SJSA1 (cell line): Measurements from ENCODE around the gene TMEM232. TPM values are rescaled to one million over a fixed set of nuclear protein-coding genes. Genes with fewer than 3 reads are reported as not detected.
"Not testable (repeated sequence)": the region's sequence is repeated elsewhere in the genome, so short reads cannot be mapped to it uniquely, and the experiment has no call there.

ENCODE experiments used
- DNase-seq, 2 experiments: peaks; one replicate each; pipeline ENCODE4 v3.0.0-alpha.2; 2015 to 2020; ENCODE audit warnings: low spot score in 2 of 2, low read depth in 1 of 2
- H3K27ac ChIP-seq: fragments of 250-450 bp; sonication (Bioruptor Pico); 2 replicates; pipeline ENCODE4 v1.5.1; 2020; ENCODE audit warnings: mild to moderate bottlenecking, moderate library complexity
- H3K27me3 ChIP-seq: fragments of 250-450 bp; sonication (Bioruptor Pico); replicated peaks from 2 replicates; pipeline ENCODE4 v1.5.1; 2020; ENCODE audit warnings: mild to moderate bottlenecking, moderate library complexity
- H3K36me3 ChIP-seq: fragments of 250-450 bp; sonication (Bioruptor Pico); 2 replicates; pipeline ENCODE4 v1.5.1; 2020; ENCODE audit warnings: mild to moderate bottlenecking
- H3K4me1 ChIP-seq: fragments of 250-450 bp; sonication (Bioruptor Pico); replicated peaks from 2 replicates; pipeline ENCODE4 v1.6.1; 2021; ENCODE audit warnings: mild to moderate bottlenecking
- H3K4me3 ChIP-seq: fragments of 250-450 bp; sonication (Bioruptor Pico); 2 replicates; pipeline ENCODE4 v1.5.1; 2020; ENCODE audit warnings: mild to moderate bottlenecking
- H3K9me3 ChIP-seq: fragments of 250-450 bp; sonication (Bioruptor Pico); replicated peaks from 2 replicates; pipeline ENCODE4 v1.5.1; 2020; ENCODE audit warnings: mild to moderate bottlenecking
- total RNA-seq: library from RNA; depleted of rRNA; stranded (reverse); fragments of >200 nt; shearing (Covaris generic); gene quantifications from 2 replicates; pipeline ENCODE4 v1.2.3, GENCODE V29; 2014

Gene TMEM232
- total RNA-seq, 1 experiment from 2014 or later = 2.1 TPM

GRCh38 chr5:110687485-110687884 is 39.0 kb downstream of the TMEM232 start:
- no peak for DNase-seq
- Histone ChIP-seq H3K9me3 (no peaks in the 10 kb centered on the region), H3K27me3 (no peaks in the 10 kb centered on the region), H3K4me3 (no peak overlapping the region), H3K36me3 (no peaks in the 10 kb centered on the region), H3K4me1 (no peaks in the 10 kb centered on the region), H3K27ac (no peak overlapping the region)

- Histone ChIP-seq H3K36me3 (no peaks in the 10 kb centered on the region), H3K27me3 (no peaks in the 10 kb centered on the region), H3K4me1 (no peaks in the 10 kb centered on the region), H3K27ac (no peak overlapping the region), H3K4me3 (no peak overlapping the region), H3K9me3 (no peaks in the 10 kb centered on the region)
- DNase-seq = no peak
These were observed 40.2 kb downstream of the TMEM232 start for GRCh38 chr5:110686270-110686669.

GRCh38 chr5:110681953-110682352 is 44.5 kb downstream of the TMEM232 start:
- DNase-seq = no peak
- Histone ChIP-seq H3K4me3 (no peak overlapping the region), H3K27ac (no peak overlapping the region), H3K36me3 (no peaks in the 10 kb centered on the region), H3K9me3 (no peaks in the 10 kb centered on the region), H3K27me3 (no peaks in the 10 kb centered on the region), H3K4me1 (no peaks in the 10 kb centered on the region)

- H3K4me3 ChIP-seq = no peak overlapping the region
- H3K27me3 ChIP-seq = no peaks in the 10 kb centered on the region
- no peak overlapping the region for H3K27ac ChIP-seq
These were observed 45.4 kb downstream of the TMEM232 start for GRCh38 chr5:110681109-110681508.

GRCh38 chr5:110676554-110676953 is 49.9 kb downstream of the TMEM232 start:
- not testable (repeated sequence) for H3K4me3 ChIP-seq, H3K9me3 ChIP-seq, H3K27me3 ChIP-seq, H3K4me1 ChIP-seq, H3K36me3 ChIP-seq, DNase-seq, H3K27ac ChIP-seq

More at GRCh38 chr5:110681109-110681508, 45.4 kb downstream of the TMEM232 start:
- Histone ChIP-seq H3K36me3 (no peaks in the 10 kb centered on the region), H3K9me3 (no peaks in the 10 kb centered on the region), H3K4me1 (no peaks in the 10 kb centered on the region)
- no peak for DNase-seq

GRCh38 chr5:110665184-110665726 is 61.2 kb downstream of the TMEM232 start:
- no peak overlapping the region for H3K4me3 ChIP-seq
- DNase-seq = no peak
- H3K36me3 ChIP-seq = no peaks in the 10 kb centered on the region
- H3K27me3 ChIP-seq = no peaks in the 10 kb centered on the region
- H3K4me1 ChIP-seq = no peaks in the 10 kb centered on the region
- H3K9me3 ChIP-seq = no peaks in the 10 kb centered on the region
- no peak overlapping the region for H3K27ac ChIP-seq

GRCh38 chr5:110663525-110663924 is 62.9 kb downstream of the TMEM232 start:
- Histone ChIP-seq H3K4me3 (no peak overlapping the region), H3K9me3 (no peaks in the 10 kb centered on the region), H3K36me3 (no peaks in the 10 kb centered on the region), H3K4me1 (no peaks in the 10 kb centered on the region), H3K27ac (no peak overlapping the region), H3K27me3 (no peaks in the 10 kb centered on the region)
- DNase-seq = no peak

- Histone ChIP-seq H3K27ac (no peak overlapping the region), H3K27me3 (no peaks in the 10 kb centered on the region; the same call in 1 of the 2 replicates), H3K4me1 (no peaks in the 10 kb centered on the region), H3K9me3 (no peaks in the 10 kb centered on the region), H3K4me3 (no peak overlapping the region), H3K36me3 (no peaks in the 10 kb centered on the region)
- DNase-seq = no peak
These were observed 68.5 kb downstream of the TMEM232 start for GRCh38 chr5:110658006-110658405.

- Histone ChIP-seq H3K27me3 (no peaks in the 10 kb centered on the region; the same call in 1 of the 2 replicates), H3K4me1 (no peaks in the 10 kb centered on the region), H3K9me3 (no peaks in the 10 kb centered on the region), H3K4me3 (no peak overlapping the region), H3K36me3 (no peaks in the 10 kb centered on the region), H3K27ac (no peak overlapping the region)
- no peak for DNase-seq
These were observed 73.1 kb downstream of the TMEM232 start for GRCh38 chr5:110653231-110653970.

- Histone ChIP-seq H3K4me3 (no peak overlapping the region), H3K36me3 (no peaks in the 10 kb centered on the region), H3K27ac (no peak overlapping the region), H3K9me3 (no peaks in the 10 kb centered on the region), H3K4me1 (no peaks in the 10 kb centered on the region), H3K27me3 (no peaks in the 10 kb centered on the region)
- no peak for DNase-seq
These were observed 75.0 kb downstream of the TMEM232 start for GRCh38 chr5:110651507-110651906.

- no peaks in the 10 kb centered on the region for H3K4me1 ChIP-seq
- no peak overlapping the region for H3K4me3 ChIP-seq
- H3K9me3 ChIP-seq = no peaks in the 10 kb centered on the region
- no peaks in the 10 kb centered on the region for H3K36me3 ChIP-seq
- no peak for DNase-seq
- no peak overlapping the region for H3K27ac ChIP-seq
- no peaks in the 10 kb centered on the region for H3K27me3 ChIP-seq
These were observed 82.1 kb downstream of the TMEM232 start for GRCh38 chr5:110644357-110644756.

GRCh38 chr5:110638970-110639902 is 87.2 kb downstream of the TMEM232 start:
- Histone ChIP-seq H3K9me3 (no peaks in the 10 kb centered on the region), H3K4me1 (no peaks in the 10 kb centered on the region), H3K36me3 (no peaks in the 10 kb centered on the region), H3K4me3 (no peak overlapping the region), H3K27ac (no peak overlapping the region), H3K27me3 (no peaks in the 10 kb centered on the region)
- no peak for DNase-seq

- DNase-seq = no peak
- Histone ChIP-seq H3K4me3 (no peak overlapping the region), H3K27ac (no peak overlapping the region), H3K36me3 (no peaks in the 10 kb centered on the region), H3K4me1 (no peaks in the 10 kb centered on the region), H3K9me3 (no peaks in the 10 kb centered on the region), H3K27me3 (no peaks in the 10 kb centered on the region)
These were observed 92.0 kb downstream of the TMEM232 start for GRCh38 chr5:110634475-110634874.

GRCh38 chr5:110631236-110631635 is 95.2 kb downstream of the TMEM232 start:
- no peak for DNase-seq
- no peaks in the 10 kb centered on the region for H3K4me1 ChIP-seq
- H3K27me3 ChIP-seq = no peaks in the 10 kb centered on the region
- no peaks in the 10 kb centered on the region for H3K9me3 ChIP-seq
- no peak overlapping the region for H3K27ac ChIP-seq
- H3K4me3 ChIP-seq = no peak overlapping the region
- H3K36me3 ChIP-seq = no peaks in the 10 kb centered on the region
